K562 (cell line): ENCODE measurements around the gene SNX9. TPM values are rescaled to one million over a fixed set of nuclear protein-coding genes. Genes with fewer than 3 reads are reported as not detected.

ENCODE experiments used
- CAMTA2 ChIP-seq: fragments of 250-450 bp; sonication (Bioruptor Pico); conservative IDR thresholded peaks from 2 replicates; pipeline ENCODE4 v1.5.1; 2022
- E2F3 ChIP-seq: fragments of 250-450 bp; sonication (Bioruptor Pico); IDR thresholded peaks from 2 replicates; pipeline ENCODE4 v1.4.0; 2020; ENCODE audit warnings: mild to moderate bottlenecking
- FOXA1 ChIP-seq: fragments of 450-650 bp; IDR thresholded peaks from 2 replicates; pipeline ENCODE4 v1.6.1; 2016; ENCODE audit warnings: mild to moderate bottlenecking, borderline replicate concordance
- GATA2 ChIP-seq: sonication (generic); formaldehyde crosslinking; IDR thresholded peaks from 2 replicates; pipeline ENCODE4 v1.4.0; 2020; ENCODE audit warnings: mild to moderate bottlenecking, missing genetic modification reagents
- HDAC1 ChIP-seq, 2 experiments: fragments of 450-650 bp; IDR thresholded peaks; 2 replicates each; pipeline ENCODE4 v1.6.1; 2016 to 2017; ENCODE audit warnings: inconsistent platforms in 1 of 2, mild to moderate bottlenecking in 1 of 2, moderate library complexity in 1 of 2
- HDGF ChIP-seq: fragments of 450-650 bp; IDR thresholded peaks from 2 replicates; pipeline ENCODE4 v1.6.1; 2016
- HMBOX1 ChIP-seq: sonication (generic); IDR thresholded peaks from 2 replicates; pipeline ENCODE4 v1.6.1; 2016
- NRF1 ChIP-seq, 2 experiments: fragments of 450-650 bp; IDR thresholded peaks in 1 of 2; conservative IDR thresholded peaks in 1 of 2; 2 replicates each; pipeline ENCODE4 v1.6.1; 2014; ENCODE audit warnings: mild to moderate bottlenecking in 2 of 2
- OTX1 ChIP-seq: fragments of 450-650 bp; formaldehyde crosslinking; IDR thresholded peaks from 2 replicates; pipeline ENCODE4 v1.4.0; 2022; ENCODE audit warnings: mild to moderate bottlenecking
- PHB2 ChIP-seq: fragments of 450-650 bp; IDR thresholded peaks from 2 replicates; pipeline ENCODE4 v1.6.1; 2017; ENCODE audit warnings: low read depth
- POLR2A ChIP-seq: fragments of 450-650 bp; conservative IDR thresholded peaks from 2 replicates; pipeline ENCODE4 v1.6.1; 2016
- POLR2H ChIP-seq: IDR thresholded peaks from 2 replicates; pipeline ENCODE4 v1.6.1; 2016; ENCODE audit warnings: missing genetic modification characterization, low read depth, mild to moderate bottlenecking, control low read depth, missing compliant biosample characterization, moderate library complexity
- RBM22 ChIP-seq: fragments of 200-400 bp; formaldehyde crosslinking; IDR thresholded peaks from 2 replicates; pipeline ENCODE4 v1.6.1; 2018; ENCODE audit warnings: low read length, low read depth; ENCODE audit not compliant: poor library complexity, severe bottlenecking
- RNF2 ChIP-seq: sonication (generic); IDR thresholded peaks from 2 replicates; pipeline ENCODE4 v1.6.1; 2016
- SMAD2 ChIP-seq: fragments of 150-350 bp; IDR thresholded peaks from 2 replicates; pipeline ENCODE4 v1.6.1; 2014; ENCODE audit warnings: low read depth, mild to moderate bottlenecking, low read length
- TBP ChIP-seq: optimal IDR thresholded peaks from 2 replicates; pipeline ENCODE3; 2011; ENCODE audit warnings: low read depth, low read length, improper control_type of control experiment
- TOE1 ChIP-seq, 2 experiments: fragments of 450-650 bp in 1 of 2; sonication (generic) in 1 of 2; formaldehyde crosslinking in 1 of 2; IDR thresholded peaks; 2 replicates each; pipeline versions ENCODE4 v1.7.1 to v1.8.0; 2016 to 2022; ENCODE audit warnings: borderline replicate concordance in 2 of 2, mild to moderate bottlenecking in 2 of 2, antibody characterized with exemption in 1 of 2, inconsistent platforms in 1 of 2, low read depth in 1 of 2, missing genetic modification reagents in 1 of 2, moderate library complexity in 1 of 2
- ZBTB26 ChIP-seq: fragments of 450-650 bp; formaldehyde crosslinking; IDR thresholded peaks from 2 replicates; pipeline ENCODE4 v1.4.0; 2022; ENCODE audit warnings: missing genetic modification characterization
- ZNF212 ChIP-seq: fragments of 450-650 bp; formaldehyde crosslinking; IDR thresholded peaks from 2 replicates; pipeline ENCODE4 v1.4.0; 2020; ENCODE audit warnings: mild to moderate bottlenecking
- ZNF639 ChIP-seq, 2 experiments: fragments of 200-800 bp in 1 of 2; sonication (Bioruptor generic) in 1 of 2; sonication (generic) in 1 of 2; formaldehyde crosslinking in 1 of 2; IDR thresholded peaks in 1 of 2; conservative IDR thresholded peaks in 1 of 2; 2 replicates each; pipeline versions ENCODE4 v1.5.0 to v1.6.1; 2016 to 2020; ENCODE audit warnings: missing compliant biosample characterization in 1 of 2, missing genetic modification characterization in 1 of 2, missing genetic modification reagents in 1 of 2
- polyA plus RNA-seq, 8 experiments: library from polyadenylated mRNA; depleted of rRNA in 4 of 8; stranded (reverse) in 5 of 8; unstranded in 3 of 8; fragments of >200 nt; fragmentation: Nextera tagmentation in 2 of 8; fragmentation: Illumina TruSeq in 1 of 8; extraction: Ambion mirVana in 2 of 8; extraction: Trizol in 1 of 8; gene quantifications; 2 replicates each; pipeline versions ENCODE4 v1.2.1 to v1.2.3, GENCODE V29; 2011 to 2014; ENCODE audit warnings: inconsistent platforms in 1 of 8, missing spikeins in 1 of 8
- total RNA-seq, 7 experiments: library from RNA; depleted of rRNA in 6 of 7; stranded (reverse); fragments of >200 nt in 6 of 7; fragmentation: Illumina TruSeq in 2 of 7; extraction: Trizol in 2 of 7; gene quantifications; 2 replicates each; pipeline versions ENCODE4 v1.2.1 to v1.2.3, GENCODE V29; 2011 to 2021; ENCODE audit warnings: low replicate concordance in 1 of 7
- TF ChIP-seq, protein P1 (sequence below), 2 experiments: IDR thresholded peaks; 2 replicates each; pipeline ENCODE4 v1.6.1; 2012; ENCODE audit warnings: improper control_type of control experiment in 2 of 2, low read depth in 2 of 2, low read length in 2 of 2, borderline replicate concordance in 1 of 2
- TF ChIP-seq, protein P2 (sequence below): fragments of 250-450 bp; sonication (Bioruptor Pico); IDR thresholded peaks from 2 replicates; pipeline ENCODE4 v1.8.0; 2021; ENCODE audit warnings: moderate library complexity, mild to moderate bottlenecking, inconsistent platforms

SNX9 gene
- total and polyA plus RNA-seq, 9 of the 15 experiments (the other 6 are each of a cell fraction or from before 2014, with no cell fraction given), result 6.0 to 81.7 (median 57.1) TPM

DNA sequence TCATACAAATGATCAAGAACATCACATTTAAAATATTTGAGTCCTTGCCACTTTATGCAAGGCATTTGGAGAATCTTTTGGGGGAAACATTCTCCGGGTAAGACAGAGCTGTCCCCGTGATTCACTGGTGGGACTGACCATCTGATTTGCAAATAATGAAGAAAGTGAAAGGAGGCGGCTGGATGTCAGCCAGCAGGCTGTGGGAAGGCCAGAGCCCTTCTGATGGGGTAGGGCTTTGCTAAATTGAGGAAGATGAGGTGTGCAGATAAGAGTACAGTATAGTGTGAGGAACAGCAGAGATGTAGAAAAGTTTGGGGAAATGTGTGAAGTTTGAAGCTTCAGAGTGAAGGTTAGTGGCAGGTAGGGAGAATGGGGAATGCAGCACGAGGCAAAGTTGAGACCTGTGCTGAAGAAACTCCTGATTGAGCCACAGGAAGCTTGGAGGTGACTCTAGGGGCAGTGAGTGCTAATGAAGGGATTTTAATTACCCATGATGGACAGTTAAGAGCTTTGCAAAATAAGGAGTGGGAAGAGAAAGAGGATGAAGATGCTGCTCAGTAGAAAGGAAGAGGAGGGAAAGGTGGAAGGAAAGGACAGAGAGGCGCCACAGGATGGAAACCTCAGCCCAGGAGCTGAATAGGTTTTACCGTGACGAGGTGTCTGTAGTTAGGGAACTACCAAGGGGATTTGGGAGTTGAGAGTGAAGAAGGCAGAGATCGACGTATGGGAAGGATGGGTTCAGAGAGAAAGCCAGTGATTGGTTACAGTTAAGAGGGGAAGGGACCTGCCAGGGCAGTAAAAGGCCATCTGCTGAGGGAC lies 68.7 kb downstream of the SNX9 start (continued):
- TF ChIP-seq ZNF639 (CRISPR knock-in tag; conservative IDR thresholded peaks at IDR 0.05 in 1 of 2, IDR thresholded peaks at IDR 0.05 in 1 of 2) (no peak), OTX1 (CRISPR knock-in tag) (peak; percentile 86), RNF2 (0 out of 2 replicates have a peak, but pooled peaks have one; percentile 5), NRF1 (conservative IDR thresholded peaks at IDR 0.05 in 1 of 2, IDR thresholded peaks at IDR 0.05 in 1 of 2) (0 out of 4 replicates have a peak, but pooled peaks of 1 of the 2 experiments have one; percentile 4), HMBOX1 (no peak), HDAC1 (IDR thresholded peaks at IDR 0.05) (peak in 1 of 2 experiments; percentile 31; a peak in 2 of 4 replicates), POLR2A (peak; percentile 69), CAMTA2 (CRISPR knock-in tag) (no peak), GATA2 (CRISPR knock-in tag) (0 out of 2 replicates have a peak, but pooled peaks have one; percentile 28), TOE1 (IDR thresholded peaks at IDR 0.05; ENCODE audit: borderline replicate concordance) (peak; percentile 47; the same call in 1 of the 2 replicates), TOE1 (CRISPR knock-in tag; IDR thresholded peaks at IDR 0.05; ENCODE audit: borderline replicate concordance, low read depth) (no peak), SMAD2 (no peak), HDGF (no peak), POLR2H (tag) (peak; percentile 11; the same call in 1 of the 2 replicates), RBM22 (no peak), E2F3 (no peak), TBP (no peak), PHB2 (0 out of 2 replicates have a peak, but pooled peaks have one; percentile 13), FOXA1 (no peak), ZNF212 (CRISPR knock-in tag) (no peak), ZBTB26 (CRISPR knock-in tag) (peak; percentile 80)
- TF ChIP-seq, protein P1, sequence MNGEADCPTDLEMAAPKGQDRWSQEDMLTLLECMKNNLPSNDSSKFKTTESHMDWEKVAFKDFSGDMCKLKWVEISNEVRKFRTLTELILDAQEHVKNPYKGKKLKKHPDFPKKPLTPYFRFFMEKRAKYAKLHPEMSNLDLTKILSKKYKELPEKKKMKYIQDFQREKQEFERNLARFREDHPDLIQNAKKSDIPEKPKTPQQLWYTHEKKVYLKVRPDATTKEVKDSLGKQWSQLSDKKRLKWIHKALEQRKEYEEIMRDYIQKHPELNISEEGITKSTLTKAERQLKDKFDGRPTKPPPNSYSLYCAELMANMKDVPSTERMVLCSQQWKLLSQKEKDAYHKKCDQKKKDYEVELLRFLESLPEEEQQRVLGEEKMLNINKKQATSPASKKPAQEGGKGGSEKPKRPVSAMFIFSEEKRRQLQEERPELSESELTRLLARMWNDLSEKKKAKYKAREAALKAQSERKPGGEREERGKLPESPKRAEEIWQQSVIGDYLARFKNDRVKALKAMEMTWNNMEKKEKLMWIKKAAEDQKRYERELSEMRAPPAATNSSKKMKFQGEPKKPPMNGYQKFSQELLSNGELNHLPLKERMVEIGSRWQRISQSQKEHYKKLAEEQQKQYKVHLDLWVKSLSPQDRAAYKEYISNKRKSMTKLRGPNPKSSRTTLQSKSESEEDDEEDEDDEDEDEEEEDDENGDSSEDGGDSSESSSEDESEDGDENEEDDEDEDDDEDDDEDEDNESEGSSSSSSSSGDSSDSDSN (IDR thresholded peaks at IDR 0.05; ENCODE audit: borderline replicate concordance in 1 of 2, low read depth in 2 of 2, low read length in 2 of 2), result no peak
- TF ChIP-seq, protein P2, sequence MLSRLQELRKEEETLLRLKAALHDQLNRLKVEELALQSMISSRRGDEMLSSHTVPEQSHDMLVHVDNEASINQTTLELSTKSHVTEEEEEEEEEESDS (CRISPR knock-in tag), result no peak
